ENCODE results near the gene CNTN6. TPM values are rescaled to one million over a fixed set of nuclear protein-coding genes. Genes with fewer than 3 reads are reported as not detected.

CNTN6 gene
- total and polyA plus RNA-seq, 2 donors (not counting 1 experiment from before 2014, with no cell fraction given), result not detected

DNA sequence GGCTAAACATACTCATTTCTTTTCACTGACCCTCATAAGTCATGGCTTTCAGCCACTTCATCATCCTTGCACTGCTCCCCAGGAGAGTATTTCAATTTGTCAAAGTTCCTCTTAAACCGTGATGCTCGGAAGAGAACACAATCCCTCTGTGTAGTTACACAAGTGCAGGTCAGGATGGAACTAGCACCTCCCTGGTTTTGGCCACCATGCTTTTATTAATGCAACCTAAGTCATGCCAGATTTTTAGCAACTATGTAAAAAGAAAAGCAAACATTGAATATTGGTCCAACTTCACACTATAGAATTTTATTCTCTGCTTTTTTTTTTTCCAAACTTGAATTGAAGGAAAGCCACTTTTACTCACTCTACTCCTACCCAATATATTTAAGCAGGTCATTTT, 45.2 kb downstream of the CNTN6 start:
- WGBS (ENCODE audit: insufficient coverage), result 100% methylated on average over 2 of the region's 2 CpGs
- ChIA-PET POLR2A (no interaction called here), CTCF (no interaction called here)
- Histone ChIP-seq H4K20me1 (ENCODE audit: control insufficient read depth, insufficient read depth, low read length, poor library complexity, severe bottlenecking) (no peaks in the 10 kb centered on the region), H3K9ac (ENCODE audit: low read length) (no peak overlapping the region), H3K9me3 (ENCODE audit: control extremely low read depth in 1 of 3, control insufficient read depth in 2 of 3, insufficient read depth in 1 of 3, low read length in 2 of 3) (no peaks in the 10 kb centered on the region), H3K4me1 (ENCODE audit: control insufficient read depth in 2 of 2, insufficient read depth in 2 of 2, low read length in 2 of 2) (no peaks in the 10 kb centered on the region), H3K27me3 (replicated peaks in 1 of 4; ENCODE audit: control extremely low read depth in 1 of 4, control insufficient read depth in 3 of 4, insufficient read depth in 4 of 4, low read length in 3 of 4) (no peaks in the 10 kb centered on the region), H3K36me3 (replicated peaks in 1 of 2; ENCODE audit: control extremely low read depth in 1 of 2, control insufficient read depth in 1 of 2, extremely low read depth in 1 of 2, insufficient read depth in 2 of 2, low read length in 1 of 2) (no peaks in the 10 kb centered on the region), H3K27ac (ENCODE audit: low read length in 2 of 2) (no peak overlapping the region), H3K4me3 (ENCODE audit: control extremely low read depth in 1 of 5, extremely low read depth in 1 of 5, insufficient read depth in 1 of 5, low read depth in 2 of 5, low read length in 4 of 5) (no peak overlapping the region), H2AFZ (ENCODE audit: insufficient read depth, low read depth, low read length, poor library complexity, severe bottlenecking) (no peak overlapping the region), H3K79me2 (ENCODE audit: control insufficient read depth, insufficient read depth, low read length) (no peaks in the 10 kb centered on the region), H3K4me2 (replicated peaks; ENCODE audit: low read depth, low read length, poor library complexity, severe bottlenecking) (no peak overlapping the region)
- H3K27ac Mint-ChIP-seq, result no peak overlapping the region
- no peaks in the 10 kb centered on the region for H3K4me1 Mint-ChIP-seq
- DNase-seq (no peak), ATAC-seq (ENCODE audit: low read depth) (no peak)
- no peaks in the 10 kb centered on the region for H3K27me3 Mint-ChIP-seq
- intact Hi-C loops (cut with micrococcal nuclease), result no loop called here
- H3K9me3 Mint-ChIP-seq (ENCODE audit: insufficient read depth), result no peaks in the 10 kb centered on the region
- no peak overlapping the region for H3K4me3 Mint-ChIP-seq
- TF ChIP-seq, protein P1, sequence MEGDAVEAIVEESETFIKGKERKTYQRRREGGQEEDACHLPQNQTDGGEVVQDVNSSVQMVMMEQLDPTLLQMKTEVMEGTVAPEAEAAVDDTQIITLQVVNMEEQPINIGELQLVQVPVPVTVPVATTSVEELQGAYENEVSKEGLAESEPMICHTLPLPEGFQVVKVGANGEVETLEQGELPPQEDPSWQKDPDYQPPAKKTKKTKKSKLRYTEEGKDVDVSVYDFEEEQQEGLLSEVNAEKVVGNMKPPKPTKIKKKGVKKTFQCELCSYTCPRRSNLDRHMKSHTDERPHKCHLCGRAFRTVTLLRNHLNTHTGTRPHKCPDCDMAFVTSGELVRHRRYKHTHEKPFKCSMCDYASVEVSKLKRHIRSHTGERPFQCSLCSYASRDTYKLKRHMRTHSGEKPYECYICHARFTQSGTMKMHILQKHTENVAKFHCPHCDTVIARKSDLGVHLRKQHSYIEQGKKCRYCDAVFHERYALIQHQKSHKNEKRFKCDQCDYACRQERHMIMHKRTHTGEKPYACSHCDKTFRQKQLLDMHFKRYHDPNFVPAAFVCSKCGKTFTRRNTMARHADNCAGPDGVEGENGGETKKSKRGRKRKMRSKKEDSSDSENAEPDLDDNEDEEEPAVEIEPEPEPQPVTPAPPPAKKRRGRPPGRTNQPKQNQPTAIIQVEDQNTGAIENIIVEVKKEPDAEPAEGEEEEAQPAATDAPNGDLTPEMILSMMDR (IDR thresholded peaks at IDR 0.05), result no peak

DNA sequence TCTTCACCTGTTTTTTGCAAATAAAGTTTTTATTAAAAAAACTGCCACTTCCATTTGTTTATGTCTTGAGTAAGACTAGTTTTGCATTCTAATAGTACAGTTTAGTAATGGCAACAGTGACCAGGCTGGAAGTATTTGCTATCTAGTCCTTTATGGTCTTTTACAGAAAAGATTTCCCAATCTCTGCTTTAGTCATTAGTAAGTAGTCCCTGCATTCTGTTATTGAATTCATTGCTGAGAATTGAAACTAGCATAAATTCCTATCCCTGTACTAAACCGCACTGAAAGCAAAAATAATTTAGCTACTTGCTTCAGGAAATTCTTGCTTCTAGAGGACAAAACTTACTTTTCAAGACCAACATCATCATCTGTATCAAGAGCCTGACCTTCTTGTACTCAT, 46.2 kb downstream of the CNTN6 start:
- Histone ChIP-seq H4K20me1 (ENCODE audit: control insufficient read depth, insufficient read depth, low read length, poor library complexity, severe bottlenecking) (no peaks in the 10 kb centered on the region), H3K9me3 (ENCODE audit: control extremely low read depth in 1 of 3, control insufficient read depth in 2 of 3, insufficient read depth in 1 of 3, low read length in 2 of 3) (no peaks in the 10 kb centered on the region), H3K27me3 (replicated peaks in 1 of 4; ENCODE audit: control extremely low read depth in 1 of 4, control insufficient read depth in 3 of 4, insufficient read depth in 4 of 4, low read length in 3 of 4) (no peaks in the 10 kb centered on the region), H3K27ac (ENCODE audit: low read length in 2 of 2) (no peak overlapping the region), H3K4me3 (ENCODE audit: control extremely low read depth in 1 of 5, extremely low read depth in 1 of 5, insufficient read depth in 1 of 5, low read depth in 2 of 5, low read length in 4 of 5) (no peak overlapping the region), H3K79me2 (ENCODE audit: control insufficient read depth, insufficient read depth, low read length) (no peaks in the 10 kb centered on the region), H3K9ac (ENCODE audit: low read length) (no peak overlapping the region), H2AFZ (ENCODE audit: insufficient read depth, low read depth, low read length, poor library complexity, severe bottlenecking) (no peak overlapping the region), H3K36me3 (replicated peaks in 1 of 2; ENCODE audit: control extremely low read depth in 1 of 2, control insufficient read depth in 1 of 2, extremely low read depth in 1 of 2, insufficient read depth in 2 of 2, low read length in 1 of 2) (no peaks in the 10 kb centered on the region), H3K4me2 (replicated peaks; ENCODE audit: low read depth, low read length, poor library complexity, severe bottlenecking) (no peak overlapping the region), H3K4me1 (ENCODE audit: control insufficient read depth in 2 of 2, insufficient read depth in 2 of 2, low read length in 2 of 2) (no peaks in the 10 kb centered on the region)
- ChIA-PET POLR2A (no interaction called here), CTCF (no interaction called here)
- TF ChIP-seq, protein P1 (IDR thresholded peaks at IDR 0.05), result no peak
- no peak for TF ChIP-seq EZH2 (IDR thresholded peaks at IDR 0.05; ENCODE audit: borderline replicate concordance, insufficient read depth, low read depth, low read length, poor library complexity, severe bottlenecking)
- Mint-ChIP-seq H3K4me1 (no peaks in the 10 kb centered on the region), H3K27ac (no peak overlapping the region), H3K9me3 (ENCODE audit: insufficient read depth) (no peaks in the 10 kb centered on the region), H3K27me3 (no peaks in the 10 kb centered on the region), H3K4me3 (no peak overlapping the region)
- WGBS (ENCODE audit: insufficient coverage), result 40% methylated on average over 1 of the region's 1 CpG
- DNase-seq (no peak), ATAC-seq (ENCODE audit: low read depth) (no peak)
- intact Hi-C loops (cut with micrococcal nuclease), result no loop called here
